Thoracic aorta (tissue), 2 donors: ENCODE measurements around the gene EPG5. TPM values are rescaled to one million over a fixed set of nuclear protein-coding genes. Genes with fewer than 3 reads are reported as not detected.
"Not testable (repeated sequence)": the region's sequence is repeated elsewhere in the genome, so short reads cannot be mapped to it uniquely, and the experiment has no call there.

Experiments used
- ATAC-seq: fragments of 150-250 bp; one replicate; pipeline ENCODE4 v1.8.0; 2017; ENCODE audit warnings: low read depth; ENCODE audit not compliant: insufficient number of reproducible peaks, low FRiP score
- DNase-seq: peaks from one replicate; pipeline ENCODE4 v3.0.0-alpha.2; 2020; ENCODE audit warnings: low spot score
- H3K27ac ChIP-seq, 2 donors: fragments of 200-600 bp; sonication (generic); 1 replicate in 1 of 2; 2 replicates in 1 of 2; pipeline ENCODE4 v1.5.1; 2016; ENCODE audit warnings: mild to moderate bottlenecking in 2 of 2, moderate library complexity in 2 of 2
- H3K27me3 ChIP-seq: fragments of 200-600 bp; sonication (generic); replicated peaks from 2 replicates; pipeline ENCODE4 v1.6.0; 2016; ENCODE audit warnings: mild to moderate bottlenecking; ENCODE audit not compliant: insufficient read depth
- H3K36me3 ChIP-seq: fragments of 200-600 bp; sonication (generic); one replicate; pipeline ENCODE4 v1.5.1; 2016
- H3K4me1 ChIP-seq, 2 donors: fragments of 200-600 bp; sonication (generic); 1 replicate in 1 of 2; 2 replicates in 1 of 2; pipeline versions ENCODE4 v1.5.1 to v1.6.0; 2016; ENCODE audit warnings: low read depth in 2 of 2, mild to moderate bottlenecking in 1 of 2; ENCODE audit not compliant: control insufficient read depth in 1 of 2
- H3K4me3 ChIP-seq: fragments of 200-600 bp; sonication (generic); 2 replicates; pipeline ENCODE4 v1.5.1; 2016; ENCODE audit warnings: mild to moderate bottlenecking
- H3K9me3 ChIP-seq: fragments of 200-600 bp; sonication (generic); 2 replicates; pipeline ENCODE4 v1.5.1; 2016
- total RNA-seq, 2 donors: library from RNA; depleted of rRNA; stranded (reverse); fragments of >200 nt; gene quantifications; one replicate each; pipeline versions ENCODE4 v1.1.0 to v1.2.3, GENCODE V29; 2016
- TF ChIP-seq, protein P1 (sequence below): fragments of 200-600 bp; sonication (generic); IDR thresholded peaks from one replicate; pipeline ENCODE4 v1.5.1; 2019; ENCODE audit warnings: antibody characterized with exemption

EPG5 gene
- total RNA-seq, 2 donors from 2014 or later, result 46.0 to 47.9 TPM

DNA sequence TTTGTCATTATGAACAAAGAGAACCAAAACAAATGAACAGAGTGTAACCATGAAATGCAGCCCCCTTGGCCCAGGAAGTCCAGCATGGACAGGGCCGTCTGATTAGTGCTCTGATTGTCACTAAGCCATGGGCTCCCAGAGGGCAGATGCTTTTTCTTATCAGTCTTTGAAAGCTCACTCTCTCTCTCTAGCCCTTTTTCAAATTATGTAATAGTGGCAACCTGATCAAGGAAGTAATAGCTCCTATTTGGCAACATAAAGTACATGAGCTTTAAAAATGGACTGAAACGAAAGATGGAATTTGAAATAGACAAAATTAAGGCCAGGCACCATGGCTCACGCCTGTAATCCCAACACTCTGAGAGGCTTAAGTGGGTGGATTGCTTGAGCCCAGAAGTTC lies 32.4 kb upstream of the EPG5 start:
- Histone ChIP-seq H3K4me3 (no peak overlapping the region), H3K4me1 (no peaks in the 10 kb centered on the region), H3K9me3 (no peaks in the 10 kb centered on the region), H3K27me3 (no peaks in the 10 kb centered on the region), H3K36me3 (no peaks in the 10 kb centered on the region), H3K27ac (no peak overlapping the region)
- TF ChIP-seq, protein P1, sequence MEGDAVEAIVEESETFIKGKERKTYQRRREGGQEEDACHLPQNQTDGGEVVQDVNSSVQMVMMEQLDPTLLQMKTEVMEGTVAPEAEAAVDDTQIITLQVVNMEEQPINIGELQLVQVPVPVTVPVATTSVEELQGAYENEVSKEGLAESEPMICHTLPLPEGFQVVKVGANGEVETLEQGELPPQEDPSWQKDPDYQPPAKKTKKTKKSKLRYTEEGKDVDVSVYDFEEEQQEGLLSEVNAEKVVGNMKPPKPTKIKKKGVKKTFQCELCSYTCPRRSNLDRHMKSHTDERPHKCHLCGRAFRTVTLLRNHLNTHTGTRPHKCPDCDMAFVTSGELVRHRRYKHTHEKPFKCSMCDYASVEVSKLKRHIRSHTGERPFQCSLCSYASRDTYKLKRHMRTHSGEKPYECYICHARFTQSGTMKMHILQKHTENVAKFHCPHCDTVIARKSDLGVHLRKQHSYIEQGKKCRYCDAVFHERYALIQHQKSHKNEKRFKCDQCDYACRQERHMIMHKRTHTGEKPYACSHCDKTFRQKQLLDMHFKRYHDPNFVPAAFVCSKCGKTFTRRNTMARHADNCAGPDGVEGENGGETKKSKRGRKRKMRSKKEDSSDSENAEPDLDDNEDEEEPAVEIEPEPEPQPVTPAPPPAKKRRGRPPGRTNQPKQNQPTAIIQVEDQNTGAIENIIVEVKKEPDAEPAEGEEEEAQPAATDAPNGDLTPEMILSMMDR, result no peak
- DNase-seq, result no peak
- ATAC-seq, result no peak

DNA sequence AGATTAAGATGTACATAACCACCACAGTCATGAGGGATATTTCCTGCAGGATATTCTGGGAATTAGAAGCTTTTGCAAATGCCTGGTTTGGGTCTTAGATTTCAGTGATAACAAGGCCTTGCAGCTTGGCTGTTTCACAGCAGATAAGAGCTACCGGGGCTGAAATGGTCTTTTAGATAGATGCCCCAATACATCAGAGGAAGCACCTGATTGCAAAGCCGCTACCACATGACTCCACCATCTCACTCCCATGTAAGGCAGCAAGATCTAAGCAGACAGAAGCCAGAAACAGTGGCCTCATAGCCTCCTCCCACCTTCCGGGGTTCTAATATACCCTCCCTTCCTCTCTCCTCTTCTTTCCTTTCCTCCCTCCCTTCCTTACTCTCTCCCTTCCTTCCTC lies 31.1 kb upstream of the EPG5 start:
- DNase-seq, result no peak
- Histone ChIP-seq H3K9me3 (no peaks in the 10 kb centered on the region), H3K27ac (no peak overlapping the region), H3K36me3 (no peaks in the 10 kb centered on the region), H3K4me3 (no peak overlapping the region), H3K4me1 (no peaks in the 10 kb centered on the region), H3K27me3 (no peaks in the 10 kb centered on the region)
- TF ChIP-seq, protein P1, result no peak
- ATAC-seq, result no peak

DNA sequence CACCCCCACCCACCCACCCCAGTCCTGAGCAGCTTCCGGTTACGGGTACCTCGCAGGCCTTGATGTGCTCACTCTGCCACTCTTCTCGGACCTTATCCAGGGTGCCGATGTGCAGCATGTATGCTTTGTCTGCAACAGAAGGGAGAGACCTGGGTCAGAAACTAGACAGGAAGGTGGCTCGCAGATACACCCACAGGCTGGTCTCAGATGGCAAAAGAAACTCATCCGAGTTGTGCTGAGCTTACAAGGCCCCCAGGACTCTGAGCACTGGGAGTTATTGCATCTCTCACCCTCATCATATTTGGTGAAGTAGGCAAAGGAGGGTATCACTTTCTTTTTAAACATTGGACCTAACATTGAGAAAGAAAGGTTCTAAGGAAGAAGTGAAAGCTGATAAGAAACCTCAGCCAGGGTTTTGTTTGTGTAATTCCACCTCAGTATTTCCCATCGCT lies 30.6 kb upstream of the EPG5 start:
- DNase-seq, result no peak
- H3K9me3 ChIP-seq, result no peaks in the 10 kb centered on the region

DNA sequence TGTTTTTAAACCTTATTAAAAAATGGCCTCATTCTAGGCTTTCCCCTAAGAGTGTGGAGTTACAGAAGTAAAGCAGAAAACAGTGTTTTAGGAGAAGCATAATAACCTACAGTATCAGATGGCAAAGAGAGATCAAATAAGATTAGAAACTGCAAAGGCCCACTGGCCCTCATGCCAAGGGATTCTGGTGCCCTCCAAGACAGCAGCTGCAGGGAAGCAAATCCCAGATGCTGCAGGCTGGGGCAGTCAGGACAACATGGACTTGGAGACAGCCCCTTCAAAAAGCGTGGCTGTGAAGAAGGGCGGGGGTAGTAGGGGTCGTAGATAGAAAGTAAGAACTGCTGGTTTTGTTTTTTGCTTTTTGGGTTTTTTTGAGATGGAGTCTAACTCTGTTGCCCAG lies 28.3 kb upstream of the EPG5 start:
- no peak for ATAC-seq
- DNase-seq, result no peak
- TF ChIP-seq, protein P1, result no peak

More for the DNA sequence above, 30.6 kb upstream of the EPG5 start:
- H3K27me3 ChIP-seq, result no peaks in the 10 kb centered on the region
- no peak overlapping the region for H3K27ac ChIP-seq
- TF ChIP-seq, protein P1, result no peak
- H3K36me3 ChIP-seq, result no peaks in the 10 kb centered on the region
- H3K4me1 ChIP-seq, result no peaks in the 10 kb centered on the region
- H3K4me3 ChIP-seq, result no peak overlapping the region
- no peak for ATAC-seq

DNA sequence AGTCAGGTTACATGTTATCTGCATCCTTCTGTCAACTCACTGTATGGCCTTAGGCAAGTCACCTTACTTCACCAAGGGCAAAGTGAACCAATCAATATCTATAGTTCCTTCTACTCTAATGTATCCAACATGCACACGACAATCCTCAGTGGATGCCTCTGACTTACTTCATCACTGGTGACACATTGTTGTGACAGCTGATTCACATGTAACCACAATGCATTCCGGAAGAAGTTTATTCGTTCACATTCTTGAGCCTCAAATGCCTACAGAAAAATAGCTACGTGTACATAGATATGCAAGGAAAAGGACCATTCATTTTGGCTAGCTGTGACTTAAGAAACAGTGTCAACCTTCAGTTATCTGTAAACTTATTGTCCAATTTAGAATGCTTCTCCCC lies 26.3 kb upstream of the EPG5 start:
- TF ChIP-seq, protein P1, result no peak
- Histone ChIP-seq H3K27ac (no peak overlapping the region), H3K4me1 (no peaks in the 10 kb centered on the region), H3K27me3 (no peaks in the 10 kb centered on the region), H3K4me3 (no peak overlapping the region), H3K9me3 (no peaks in the 10 kb centered on the region), H3K36me3 (peaks cover 12% of the 10 kb centered on the region)
- no peak for ATAC-seq
- DNase-seq, result no peak

More for the DNA sequence above, 28.3 kb upstream of the EPG5 start:
- no peaks in the 10 kb centered on the region for H3K9me3 ChIP-seq
- H3K27me3 ChIP-seq, result no peaks in the 10 kb centered on the region
- no peak overlapping the region for H3K4me3 ChIP-seq
- H3K36me3 ChIP-seq, result peaks cover 9% of the 10 kb centered on the region
- no peaks in the 10 kb centered on the region for H3K4me1 ChIP-seq
- no peak overlapping the region for H3K27ac ChIP-seq

DNA sequence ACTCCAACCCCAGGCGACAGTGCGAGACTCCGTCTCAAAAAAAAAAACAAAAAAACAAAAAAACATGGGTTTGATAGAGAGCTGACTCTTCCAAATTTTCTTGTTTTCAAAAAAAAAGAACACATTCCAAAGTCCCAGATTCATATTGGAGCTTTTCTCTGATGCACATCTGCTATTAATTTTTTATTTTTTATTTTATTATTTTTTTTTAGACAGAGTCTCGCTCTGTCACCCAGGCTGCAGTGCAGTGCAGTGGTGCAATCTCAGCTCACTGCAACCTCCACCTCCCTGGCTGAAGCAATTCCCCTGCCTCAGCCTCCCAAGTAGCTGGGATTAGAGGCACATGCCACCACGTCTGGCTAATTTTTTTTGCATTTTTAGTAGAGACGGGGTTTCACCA lies 25.4 kb upstream of the EPG5 start:
- H3K4me3 ChIP-seq, H3K4me1 ChIP-seq, H3K27me3 ChIP-seq, H3K9me3 ChIP-seq, H3K27ac ChIP-seq, DNase-seq, ATAC-seq: not testable (repeated sequence)
- peaks cover 12% of the 10 kb centered on the region for H3K36me3 ChIP-seq
